Measurements from ENCODE around the gene SPPL3.
"Not testable (repeated sequence)": the region's sequence is repeated elsewhere in the genome, so short reads cannot be mapped to it uniquely, and the experiment has no call there.

SPPL3 gene

GRCh38 chr12:120851944-120852343 lies 52.2 kb downstream of the SPPL3 start:
- Histone ChIP-seq H3K4me1 (ENCODE audit: insufficient read depth, low read length) (peaks cover 15% of the 10 kb centered on the region), H3K9ac (ENCODE audit: low read depth, low read length) (no peak overlapping the region), H3K9me3 (ENCODE audit: control insufficient read depth, insufficient read depth, low read length) (no peaks in the 10 kb centered on the region), H3K36me3 (ENCODE audit: insufficient read depth, low read length) (no peaks in the 10 kb centered on the region)

GRCh38 chr12:120851444-120851843 lies 52.7 kb downstream of the SPPL3 start:
- Histone ChIP-seq H3K9me3 (ENCODE audit: control insufficient read depth, insufficient read depth, low read length) (no peaks in the 10 kb centered on the region), H3K4me1 (ENCODE audit: insufficient read depth, low read length) (peaks cover 15% of the 10 kb centered on the region), H3K9ac (ENCODE audit: low read depth, low read length) (no peak overlapping the region), H3K36me3 (ENCODE audit: insufficient read depth, low read length) (no peaks in the 10 kb centered on the region)

GRCh38 chr12:120849765-120850164 lies 54.4 kb downstream of the SPPL3 start:
- Histone ChIP-seq H3K9me3 (ENCODE audit: control insufficient read depth, insufficient read depth, low read length) (no peaks in the 10 kb centered on the region), H3K36me3 (ENCODE audit: insufficient read depth, low read length) (no peaks in the 10 kb centered on the region), H3K9ac (ENCODE audit: low read depth, low read length) (no peak overlapping the region), H3K4me1 (ENCODE audit: insufficient read depth, low read length) (peaks cover 15% of the 10 kb centered on the region)

- Histone ChIP-seq H3K9ac (ENCODE audit: low read depth, low read length) (no peak overlapping the region), H3K36me3 (ENCODE audit: insufficient read depth, low read length) (no peaks in the 10 kb centered on the region), H3K4me1 (ENCODE audit: insufficient read depth, low read length) (peaks cover 15% of the 10 kb centered on the region), H3K9me3 (ENCODE audit: control insufficient read depth, insufficient read depth, low read length) (no peaks in the 10 kb centered on the region)
Measured at GRCh38 chr12:120847814-120848213, 56.3 kb downstream of the SPPL3 start.

- H3K36me3 ChIP-seq (ENCODE audit: insufficient read depth, low read length), result no peaks in the 10 kb centered on the region
- no peak overlapping the region for H3K9ac ChIP-seq (ENCODE audit: low read depth, low read length)
- no peaks in the 10 kb centered on the region for H3K9me3 ChIP-seq (ENCODE audit: control insufficient read depth, insufficient read depth, low read length)
- H3K4me1 ChIP-seq (ENCODE audit: insufficient read depth, low read length), result peaks cover 15% of the 10 kb centered on the region
Measured at GRCh38 chr12:120847392-120847791, 56.8 kb downstream of the SPPL3 start.

- Histone ChIP-seq H3K4me1 (ENCODE audit: insufficient read depth, low read length) (peaks cover 12% of the 10 kb centered on the region), H3K9me3 (ENCODE audit: control insufficient read depth, insufficient read depth, low read length) (no peaks in the 10 kb centered on the region), H3K36me3 (ENCODE audit: insufficient read depth, low read length) (no peaks in the 10 kb centered on the region), H3K9ac (ENCODE audit: low read depth, low read length) (no peak overlapping the region)
Measured at GRCh38 chr12:120846721-120847120, 57.4 kb downstream of the SPPL3 start.

- H3K9me3 ChIP-seq (ENCODE audit: control insufficient read depth, insufficient read depth, low read length), result no peaks in the 10 kb centered on the region
- peaks cover 11% of the 10 kb centered on the region for H3K4me1 ChIP-seq (ENCODE audit: insufficient read depth, low read length)
- no peak overlapping the region for H3K9ac ChIP-seq (ENCODE audit: low read depth, low read length)
- H3K36me3 ChIP-seq (ENCODE audit: insufficient read depth, low read length), result no peaks in the 10 kb centered on the region
Measured at GRCh38 chr12:120845696-120846095, 58.5 kb downstream of the SPPL3 start.

GRCh38 chr12:120844768-120845449 lies 59.2 kb downstream of the SPPL3 start:
- H3K9me3 ChIP-seq (ENCODE audit: control insufficient read depth, insufficient read depth, low read length), result no peaks in the 10 kb centered on the region
- H3K9ac ChIP-seq (ENCODE audit: low read depth, low read length), result no peak overlapping the region
- peaks cover 4% of the 10 kb centered on the region; the same call in 1 of the 2 replicates for H3K4me1 ChIP-seq (ENCODE audit: insufficient read depth, low read length)
- H3K36me3 ChIP-seq (ENCODE audit: insufficient read depth, low read length), result no peaks in the 10 kb centered on the region

- H3K36me3 ChIP-seq (ENCODE audit: insufficient read depth, low read length), result no peaks in the 10 kb centered on the region
- H3K9me3 ChIP-seq (ENCODE audit: control insufficient read depth, insufficient read depth, low read length), result no peaks in the 10 kb centered on the region
- H3K9ac ChIP-seq (ENCODE audit: low read depth, low read length), result no peak overlapping the region
- H3K4me1 ChIP-seq (ENCODE audit: insufficient read depth, low read length), result no peaks in the 10 kb centered on the region; the same call in 1 of the 2 replicates
Measured at GRCh38 chr12:120844297-120844696, 59.9 kb downstream of the SPPL3 start.

- H3K9ac ChIP-seq (ENCODE audit: low read depth, low read length), result no peak overlapping the region
- no peaks in the 10 kb centered on the region; the same call in 1 of the 2 replicates for H3K4me1 ChIP-seq (ENCODE audit: insufficient read depth, low read length)
- no peaks in the 10 kb centered on the region for H3K9me3 ChIP-seq (ENCODE audit: control insufficient read depth, insufficient read depth, low read length)
- H3K36me3 ChIP-seq (ENCODE audit: insufficient read depth, low read length), result no peaks in the 10 kb centered on the region
Measured at GRCh38 chr12:120843472-120843871, 60.7 kb downstream of the SPPL3 start.

- Histone ChIP-seq H3K36me3 (ENCODE audit: insufficient read depth, low read length) (no peaks in the 10 kb centered on the region), H3K4me1 (ENCODE audit: insufficient read depth, low read length) (no peaks in the 10 kb centered on the region), H3K9ac (ENCODE audit: low read depth, low read length) (no peak overlapping the region), H3K9me3 (ENCODE audit: control insufficient read depth, insufficient read depth, low read length) (no peaks in the 10 kb centered on the region)
Measured at GRCh38 chr12:120842595-120842994, 61.6 kb downstream of the SPPL3 start.

- Histone ChIP-seq H3K4me1 (ENCODE audit: insufficient read depth, low read length) (peaks cover 2% of the 10 kb centered on the region; the same call in 1 of the 2 replicates), H3K9me3 (ENCODE audit: control insufficient read depth, insufficient read depth, low read length) (no peaks in the 10 kb centered on the region), H3K9ac (ENCODE audit: low read depth, low read length) (no peak overlapping the region), H3K36me3 (ENCODE audit: insufficient read depth, low read length) (no peaks in the 10 kb centered on the region)
Measured at GRCh38 chr12:120841525-120841924, 62.6 kb downstream of the SPPL3 start.

GRCh38 chr12:120839503-120839902 lies 64.7 kb downstream of the SPPL3 start:
- peaks cover 8% of the 10 kb centered on the region; the same call in 1 of the 2 replicates for H3K4me1 ChIP-seq (ENCODE audit: insufficient read depth, low read length)
- H3K36me3 ChIP-seq (ENCODE audit: insufficient read depth, low read length), result no peaks in the 10 kb centered on the region
- H3K9me3 ChIP-seq (ENCODE audit: control insufficient read depth, insufficient read depth, low read length), result no peaks in the 10 kb centered on the region
- H3K9ac ChIP-seq (ENCODE audit: low read depth, low read length), result no peak overlapping the region

- not testable (repeated sequence) for H3K9ac ChIP-seq (ENCODE audit: low read depth, low read length); H3K4me1 ChIP-seq (ENCODE audit: insufficient read depth, low read length); H3K36me3 ChIP-seq (ENCODE audit: insufficient read depth, low read length); H3K9me3 ChIP-seq (ENCODE audit: control insufficient read depth, insufficient read depth, low read length)
Measured at GRCh38 chr12:120838629-120839383, 65.4 kb downstream of the SPPL3 start.

- no peaks in the 10 kb centered on the region for H3K9me3 ChIP-seq (ENCODE audit: control insufficient read depth, insufficient read depth, low read length)
- no peaks in the 10 kb centered on the region for H3K36me3 ChIP-seq (ENCODE audit: insufficient read depth, low read length)
- H3K4me1 ChIP-seq (ENCODE audit: insufficient read depth, low read length), result peaks cover 8% of the 10 kb centered on the region; the same call in 1 of the 2 replicates
- no peak overlapping the region for H3K9ac ChIP-seq (ENCODE audit: low read depth, low read length)
Measured at GRCh38 chr12:120836114-120836684, 68.0 kb downstream of the SPPL3 start.

Data from ES-I3 (cell line).